Fibroblast of lung (primary cell): ENCODE data around the gene DPH3. TPM values are rescaled to one million over a fixed set of nuclear protein-coding genes. Genes with fewer than 3 reads are reported as not detected.

Source experiments
- DNase-seq, 2 donors: peaks; one replicate each; pipeline versions ENCODE4 v3.0.0 to v3.0.0-alpha.2; 2010; ENCODE audit warnings: low read depth in 2 of 2
- H2AFZ ChIP-seq: 2 replicates; pipeline ENCODE4 v1.5.1; 2012; ENCODE audit warnings: low read length, control low read depth, inconsistent platforms
- H3K27ac ChIP-seq: 2 replicates; pipeline ENCODE4 v1.5.1; 2011; ENCODE audit warnings: low read length, control low read depth; ENCODE audit not compliant: insufficient read depth
- H3K27me3 ChIP-seq: 2 replicates; pipeline ENCODE4 v1.5.1; 2011; ENCODE audit warnings: mild to moderate bottlenecking, low read length; ENCODE audit not compliant: control insufficient read depth, insufficient read depth
- H3K36me3 ChIP-seq: 2 replicates; pipeline ENCODE4 v1.5.1; 2011; ENCODE audit warnings: low read length; ENCODE audit not compliant: control insufficient read depth, insufficient read depth
- H3K4me1 ChIP-seq: 2 replicates; pipeline ENCODE4 v1.5.1; 2011; ENCODE audit warnings: low read length; ENCODE audit not compliant: control insufficient read depth, insufficient read depth; ENCODE audit errors: extremely low read depth
- H3K4me2 ChIP-seq: 2 replicates; pipeline ENCODE4 v1.5.1; 2011; ENCODE audit warnings: low read length, control low read depth; ENCODE audit not compliant: insufficient read depth; ENCODE audit errors: extremely low read depth
- H3K4me3 ChIP-seq, 4 experiments: fragments of 200-600 bp in 1 of 4; sonication (generic) in 1 of 4; replicated peaks in 1 of 4; 2 replicates each; pipeline ENCODE4 v1.5.1; 2011 to 2016; ENCODE audit warnings: low read length in 4 of 4, low read depth in 3 of 4, mild to moderate bottlenecking in 3 of 4, control low read depth in 2 of 4, inconsistent platforms in 1 of 4, mixed read lengths in 1 of 4; ENCODE audit not compliant: insufficient read depth in 1 of 4; ENCODE audit errors: control extremely low read depth in 1 of 4
- H3K79me2 ChIP-seq: 2 replicates; pipeline ENCODE4 v1.5.1; 2012; ENCODE audit warnings: mild to moderate bottlenecking, low read length, inconsistent platforms; ENCODE audit not compliant: control insufficient read depth, insufficient read depth
- H3K9ac ChIP-seq: 2 replicates; pipeline ENCODE4 v1.5.1; 2011; ENCODE audit warnings: mild to moderate bottlenecking, low read length, control low read depth; ENCODE audit not compliant: insufficient read depth
- H3K9me3 ChIP-seq: 2 replicates; pipeline ENCODE4 v1.5.1; 2012; ENCODE audit warnings: low read depth, low read length; ENCODE audit not compliant: control insufficient read depth, insufficient read depth
- H4K20me1 ChIP-seq: 2 replicates; pipeline ENCODE4 v1.5.1; 2011; ENCODE audit warnings: low read length; ENCODE audit not compliant: control insufficient read depth, insufficient read depth; ENCODE audit errors: extremely low read depth
- CTCF ChIP-seq, 2 donors: IDR thresholded peaks in 1 of 2; conservative IDR thresholded peaks in 1 of 2; 1 replicate in 1 of 2; 2 replicates in 1 of 2; pipeline ENCODE4 v1.5.1; 2011 to 2012; ENCODE audit warnings: low read length in 2 of 2, control low read depth in 1 of 2, inconsistent platforms in 1 of 2, low read depth in 1 of 2, mild to moderate bottlenecking in 1 of 2
- EZH2 ChIP-seq: IDR thresholded peaks from 2 replicates; pipeline ENCODE4 v1.5.1; 2012; ENCODE audit warnings: low read length, control low read depth, mild to moderate bottlenecking; ENCODE audit errors: missing control alignments
- polyA plus RNA-seq, 2 donors: library from polyadenylated mRNA; depleted of rRNA in 1 of 2; stranded (reverse) in 1 of 2; unstranded in 1 of 2; fragments of >200 nt; gene quantifications; 2 replicates each; pipeline ENCODE4 v1.2.1, GENCODE V29; 2011 to 2012; ENCODE audit warnings: missing spikeins in 1 of 2
- total RNA-seq: library from RNA; depleted of rRNA; stranded (reverse); fragments of >200 nt; gene quantifications from 2 replicates; pipeline ENCODE4 v1.2.1, GENCODE V29; 2014

Gene DPH3
- total and polyA plus RNA-seq, 2 donors (not counting 1 experiment from before 2014, with no cell fraction given) = 28.1 to 28.2 TPM

- DNase-seq = peak in 1 of 2 donors; percentile 23
- TF ChIP-seq CTCF (conservative IDR thresholded peaks at IDR 0.05 in 1 of 2, IDR thresholded peaks at IDR 0.05 in 1 of 2; ENCODE audit: low read depth in 1 of 2, low read length in 2 of 2) = no peak
- TF ChIP-seq EZH2 = no peak
- H3K27me3 ChIP-seq = no peaks in the 10 kb centered on the region
- peak overlapping the region; percentile 98 for H3K27ac ChIP-seq
- H3K9me3 ChIP-seq = no peaks in the 10 kb centered on the region
- peak overlapping the region; percentile 92 for H2AFZ ChIP-seq
- H3K4me3 ChIP-seq = peak overlapping the region; percentile 82 to 96 (median 92)
- H4K20me1 ChIP-seq = no peaks in the 10 kb centered on the region
- peaks cover 2% of the 10 kb centered on the region for H3K4me1 ChIP-seq
- H3K36me3 ChIP-seq = peaks cover 4% of the 10 kb centered on the region
- H3K4me2 ChIP-seq = peak overlapping the region; percentile 64
- peak overlapping the region; percentile 96 for H3K9ac ChIP-seq
- peaks cover 39% of the 10 kb centered on the region for H3K79me2 ChIP-seq
Observed at GRCh38 chr3:16264174-16264707, 502 bp downstream of the DPH3 start.

- no peak overlapping the region for H3K4me3 ChIP-seq
- no peak overlapping the region for H3K4me2 ChIP-seq
- no peak overlapping the region for H2AFZ ChIP-seq
- H3K9ac ChIP-seq = no peak overlapping the region
- H3K4me1 ChIP-seq = peaks cover 2% of the 10 kb centered on the region
- DNase-seq = no peak
- peaks cover 4% of the 10 kb centered on the region for H3K36me3 ChIP-seq
- no peak overlapping the region for H3K27ac ChIP-seq
- TF ChIP-seq EZH2 (no peak), CTCF (conservative IDR thresholded peaks at IDR 0.05 in 1 of 2, IDR thresholded peaks at IDR 0.05 in 1 of 2; ENCODE audit: low read depth in 1 of 2, low read length in 2 of 2) (no peak)
- no peaks in the 10 kb centered on the region for H3K27me3 ChIP-seq
- H4K20me1 ChIP-seq = no peaks in the 10 kb centered on the region
- H3K9me3 ChIP-seq = no peaks in the 10 kb centered on the region
- H3K79me2 ChIP-seq = peaks cover 39% of the 10 kb centered on the region
Observed at GRCh38 chr3:16262174-16262573, 2.6 kb downstream of the DPH3 start.

GRCh38 chr3:16260046-16260445 is 4.7 kb downstream of the DPH3 start:
- Histone ChIP-seq H3K4me1 (no peaks in the 10 kb centered on the region), H3K4me3 (no peak overlapping the region), H4K20me1 (no peaks in the 10 kb centered on the region), H3K9ac (no peak overlapping the region), H3K79me2 (peaks cover 33% of the 10 kb centered on the region), H3K36me3 (peaks cover 4% of the 10 kb centered on the region), H3K4me2 (no peak overlapping the region), H2AFZ (no peak overlapping the region), H3K9me3 (no peaks in the 10 kb centered on the region), H3K27me3 (no peaks in the 10 kb centered on the region), H3K27ac (no peak overlapping the region)
- TF ChIP-seq CTCF (conservative IDR thresholded peaks at IDR 0.05 in 1 of 2, IDR thresholded peaks at IDR 0.05 in 1 of 2; ENCODE audit: low read depth in 1 of 2, low read length in 2 of 2) = no peak
- DNase-seq = no peak
